IMR-90 (cell line): ENCODE data around the gene RAB26. TPM values are rescaled to one million over a fixed set of nuclear protein-coding genes. Genes with fewer than 3 reads are reported as not detected.
A peak's percentile ranks its signal among the peaks of the same experiment; 100 is the strongest.

Experiments used
- ATAC-seq: fragments of 200-7000 bp; cut with Tn5 transposase; 2 replicates; pipeline ENCODE4 v1.9.1; 2020; ENCODE audit warnings: low read depth, mild to moderate bottlenecking, moderate library complexity
- BruUV-seq: library from RNA; stranded (reverse); fragments of 400-500 nt; replicated peaks from 2 replicates; lab custom pipeline; 2021; lab: Mats Ljungman, UMichigan
- CTCF ChIA-PET: fragments of 300-600 bp; formaldehyde crosslinking; extraction: SDS; loops from one replicate; lab custom pipeline; 2021; ENCODE audit warnings: antibody characterized with exemption; lab: Yijun Ruan, JAX
- POLR2A ChIA-PET: fragments of 300-600 bp; sonication (Branson Sonifier 250); formaldehyde crosslinking; loops from one replicate; lab custom pipeline; 2022; ENCODE audit warnings: antibody characterized with exemption; ENCODE audit not compliant: unreplicated experiment; lab: Charles Lee
- DNase-seq: peaks from one replicate; pipeline ENCODE4 v3.0.0; 2013
- H2AFZ ChIP-seq: replicated peaks from 2 replicates; pipeline ENCODE3; 2013; ENCODE audit warnings: low read length, mild to moderate bottlenecking; ENCODE audit not compliant: poor library complexity
- H2AK5ac ChIP-seq: 2 replicates; pipeline ENCODE4 v1.6.1; 2013; ENCODE audit warnings: low read depth, low read length, inconsistent platforms
- H2AK9ac ChIP-seq: replicated peaks from 2 replicates; pipeline ENCODE3; 2013; ENCODE audit warnings: mild to moderate bottlenecking, low read depth, low read length, moderate library complexity; ENCODE audit not compliant: poor library complexity
- H2BK120ac ChIP-seq: 2 replicates; pipeline ENCODE4 v1.6.1; 2013; ENCODE audit warnings: low read depth, low read length, inconsistent platforms
- H2BK15ac ChIP-seq: 3 replicates; pipeline ENCODE4 v1.6.1; 2013; ENCODE audit warnings: low read depth, low read length, inconsistent platforms
- H2BK20ac ChIP-seq: 2 replicates; pipeline ENCODE4 v1.6.1; 2013; ENCODE audit warnings: low read depth, mild to moderate bottlenecking, inconsistent platforms, low read length, moderate library complexity
- H2BK5ac ChIP-seq: 2 replicates; pipeline ENCODE4 v1.6.1; 2013; ENCODE audit warnings: mild to moderate bottlenecking, low read depth, low read length, inconsistent platforms; ENCODE audit not compliant: poor library complexity, severe bottlenecking
- H3K14ac ChIP-seq: replicated peaks from 2 replicates; pipeline ENCODE4 v1.6.1; 2013; ENCODE audit warnings: low read depth, low read length, inconsistent platforms
- H3K18ac ChIP-seq: 2 replicates; pipeline ENCODE4 v1.6.1; 2013; ENCODE audit warnings: low read depth, low read length, control low read depth
- H3K23ac ChIP-seq: 2 replicates; pipeline ENCODE4 v1.6.1; 2013; ENCODE audit warnings: low read depth, low read length, inconsistent platforms
- H3K27ac ChIP-seq: 2 replicates; pipeline ENCODE4 v1.5.1; 2013; ENCODE audit warnings: mild to moderate bottlenecking, control low read depth, low read length; ENCODE audit not compliant: insufficient read depth
- H3K27me3 ChIP-seq: 2 replicates; pipeline ENCODE4 v1.6.1; 2013; ENCODE audit warnings: low read length; ENCODE audit not compliant: control insufficient read depth, insufficient read depth
- H3K36me3 ChIP-seq: 2 replicates; pipeline ENCODE4 v1.6.1; 2013; ENCODE audit warnings: low read length, mixed read lengths; ENCODE audit not compliant: control insufficient read depth, insufficient read depth
- H3K4ac ChIP-seq: 2 replicates; pipeline ENCODE4 v1.6.1; 2013; ENCODE audit warnings: low read depth, low read length, inconsistent platforms
- H3K4me1 ChIP-seq: 2 replicates; pipeline ENCODE4 v1.6.1; 2013; ENCODE audit warnings: low read length, mixed read lengths; ENCODE audit not compliant: control insufficient read depth, insufficient read depth
- H3K4me2 ChIP-seq: 2 replicates; pipeline ENCODE4 v1.6.1; 2013; ENCODE audit warnings: low read depth, mild to moderate bottlenecking, control low read depth, low read length, moderate library complexity
- H3K4me3 ChIP-seq: 2 replicates; pipeline ENCODE4 v1.5.1; 2013; ENCODE audit warnings: low read depth, mild to moderate bottlenecking, control low read depth, low read length, moderate library complexity; ENCODE audit not compliant: insufficient read depth
- H3K56ac ChIP-seq: 2 replicates; pipeline ENCODE4 v1.6.1; 2013; ENCODE audit warnings: low read length, inconsistent platforms; ENCODE audit not compliant: insufficient read depth; ENCODE audit errors: extremely low read depth
- H3K79me1 ChIP-seq, 2 experiments: 2 replicates each; pipeline ENCODE4 v1.6.1; 2013; ENCODE audit warnings: low read length in 2 of 2, inconsistent platforms in 1 of 2, low read depth in 1 of 2
- H3K9ac ChIP-seq: 2 replicates; pipeline ENCODE4 v1.6.1; 2013; ENCODE audit warnings: low read depth, low read length, control low read depth
- H3K9me1 ChIP-seq: 2 replicates; pipeline ENCODE4 v1.6.1; 2013; ENCODE audit warnings: low read length, inconsistent platforms; ENCODE audit not compliant: insufficient read depth
- H3K9me3 ChIP-seq: 2 replicates; pipeline ENCODE4 v1.6.1; 2013; ENCODE audit warnings: low read length; ENCODE audit not compliant: control insufficient read depth, insufficient read depth
- H4K20me1 ChIP-seq: 2 replicates; pipeline ENCODE4 v1.6.1; 2013; ENCODE audit warnings: low read length, inconsistent platforms; ENCODE audit not compliant: insufficient read depth
- H4K5ac ChIP-seq: 2 replicates; pipeline ENCODE4 v1.6.1; 2013; ENCODE audit warnings: mild to moderate bottlenecking, low read depth, low read length, control low read depth
- H4K8ac ChIP-seq, 2 experiments: 2 replicates each; pipeline ENCODE4 v1.6.1; 2013; ENCODE audit warnings: low read depth in 2 of 2, low read length in 2 of 2, control low read depth in 1 of 2, inconsistent platforms in 1 of 2
- H4K91ac ChIP-seq: 2 replicates; pipeline ENCODE4 v1.6.1; 2013; ENCODE audit warnings: low read depth, low read length, inconsistent platforms; ENCODE audit not compliant: insufficient read depth
- CEBPB ChIP-seq: IDR thresholded peaks from 2 replicates; pipeline ENCODE4 v1.6.1; 2012; ENCODE audit warnings: low read depth, low read length, improper control_type of control experiment
- ELK1 ChIP-seq: fragments of 150-350 bp; IDR thresholded peaks from 2 replicates; pipeline ENCODE4 v1.6.1; 2016; ENCODE audit warnings: low read depth, mild to moderate bottlenecking, low read length, moderate library complexity, borderline replicate concordance
- WGBS, 2 experiments: methylation state at CpG; one replicate each; pipeline versions ENCODE4 v1.1.5 to v1.1.7; 2013; ENCODE audit warnings: missing lambda C conversion rate in 2 of 2; ENCODE audit not compliant: insufficient read length in 1 of 2; ENCODE audit errors: extremely low coverage in 2 of 2; 5-methylcytosine and 5-hydroxymethylcytosine counted together
- dilution Hi-C: fragments of 300-500 bp; cut with HindIII; formaldehyde crosslinking; loops from one replicate; pipeline ENCODE4 v1.14.3; 2018; ENCODE audit warnings: low sequenced_read_pairs; ENCODE audit not compliant: unreplicated experiment
- in situ Hi-C: fragments of 300-500 bp; cut with MboI; formaldehyde crosslinking; loops from 3 replicates; pipeline ENCODE4 v1.14.3; 2019; ENCODE audit warnings: low sequenced_read_pairs, inconsistent platforms, mixed read lengths
- intact Hi-C: fragments of 100-400 bp; cut with micrococcal nuclease; formaldehyde crosslinking; loops from 2 replicates; pipeline ENCODE4 v1.10.0; 2022
- polyA plus RNA-seq, 3 experiments: library from polyadenylated mRNA; depleted of rRNA; stranded (reverse); fragments of >200 nt; gene quantifications; 2 replicates each; pipeline ENCODE4 v1.2.3, GENCODE V29; 2012; ENCODE audit warnings: low replicate concordance in 1 of 3
- total RNA-seq: library from RNA; depleted of rRNA; stranded (reverse); fragments of >200 nt; gene quantifications from 2 replicates; pipeline ENCODE4 v1.2.3, GENCODE V29; 2012

Gene RAB26
- total and polyA plus RNA-seq, 2 of the 4 experiments (the other 2 are of a cell fraction): 1.1 to 4.5 TPM

- H3K36me3 ChIP-seq: peaks cover 56% of the 10 kb centered on the region
- no peaks in the 10 kb centered on the region for H3K27me3 ChIP-seq
- no peak overlapping the region for H3K56ac ChIP-seq
- H3K23ac ChIP-seq: no peak overlapping the region
- H3K9ac ChIP-seq: no peak overlapping the region
- no peak overlapping the region for H2BK15ac ChIP-seq
- DNase-seq: no peak
- WGBS, 2 experiments: 92% methylated on average over 13 of the region's 21 CpGs; no CpG with 5 or more reads in 1 of the 2 experiments
- no peak overlapping the region for H3K27ac ChIP-seq
- no peak overlapping the region for H2AK5ac ChIP-seq
- no peak overlapping the region for H3K4me3 ChIP-seq
- H4K91ac ChIP-seq: no peak overlapping the region
- H4K8ac ChIP-seq: no peak overlapping the region
- no peak overlapping the region for H2AFZ ChIP-seq
- H2BK120ac ChIP-seq: no peak overlapping the region
- H2AK9ac ChIP-seq: no peak overlapping the region
- in situ Hi-C loops: no loop called here
- TF ChIP-seq CEBPB: peak; percentile 35; the same call in 1 of the 2 replicates
- TF ChIP-seq ELK1: no peak
- H3K4me1 ChIP-seq: no peaks in the 10 kb centered on the region
- dilution Hi-C loops: no loop called here
- no peak overlapping the region for H3K4me2 ChIP-seq
- H3K14ac ChIP-seq: no peak overlapping the region
- H4K5ac ChIP-seq: no peak overlapping the region
- no peak overlapping the region for H3K4ac ChIP-seq
- no peaks in the 10 kb centered on the region for H3K9me1 ChIP-seq
- no peaks in the 10 kb centered on the region for H3K79me1 ChIP-seq
- ATAC-seq: no peak
- CTCF ChIA-PET: no interaction called here
- no peak overlapping the region for H2BK5ac ChIP-seq
- H4K20me1 ChIP-seq: no peaks in the 10 kb centered on the region; the same call in 1 of the 2 replicates
- POLR2A ChIA-PET: no interaction called here
- no peaks in the 10 kb centered on the region for H3K9me3 ChIP-seq
- BruUV-seq: no TSS peak
- H2BK20ac ChIP-seq: no peak overlapping the region
- no peak overlapping the region for H3K18ac ChIP-seq
- intact Hi-C loops: no loop called here
These were observed 26.1 kb downstream of the RAB26 start for GRCh38 chr16:2174396-2175131.
